GM12865 (cell line): Measurements from ENCODE around the gene NANS.
"Not testable (repeated sequence)": the region's sequence is repeated elsewhere in the genome, so short reads cannot be mapped to it uniquely, and the experiment has no call there.

Experiments used
- DNase-seq: peaks from one replicate; pipeline ENCODE4 v3.0.0; 2010; ENCODE audit warnings: low read depth
- H3K4me3 ChIP-seq: 2 replicates; pipeline ENCODE4 v1.5.1; 2011; ENCODE audit warnings: mild to moderate bottlenecking, low read depth, low read length, control low read depth
- TF ChIP-seq, protein P1 (sequence below): IDR thresholded peaks from 2 replicates; pipeline ENCODE4 v1.5.1; 2011; ENCODE audit warnings: low read length, control low read depth, low read depth, inconsistent platforms; ENCODE audit not compliant: insufficient read depth; ENCODE audit errors: missing control alignments

NANS gene

DNA sequence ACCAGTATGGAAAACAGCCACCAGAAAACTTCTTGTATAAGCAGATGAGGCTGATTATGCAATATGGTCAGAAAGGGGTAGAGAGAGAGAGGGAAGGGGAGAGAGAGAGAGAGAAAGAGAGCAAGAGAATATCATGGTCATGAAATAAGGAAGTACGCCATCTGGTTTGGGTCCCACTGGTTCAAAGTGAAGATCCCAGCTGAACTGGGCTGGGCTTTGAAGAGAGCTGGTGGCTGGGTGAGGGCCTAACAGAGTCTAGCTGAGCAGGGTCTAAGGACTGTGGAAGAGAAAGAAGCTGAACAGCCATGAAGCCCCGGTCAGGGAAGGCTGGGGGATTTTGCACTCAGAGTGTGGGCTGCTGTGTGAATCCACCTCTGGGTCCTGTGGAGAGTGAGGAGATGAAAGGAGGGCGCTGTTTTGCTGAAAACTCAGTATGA is 47.9 kb downstream of the NANS start:
- peak; percentile 62 for DNase-seq
- TF ChIP-seq, protein P1, sequence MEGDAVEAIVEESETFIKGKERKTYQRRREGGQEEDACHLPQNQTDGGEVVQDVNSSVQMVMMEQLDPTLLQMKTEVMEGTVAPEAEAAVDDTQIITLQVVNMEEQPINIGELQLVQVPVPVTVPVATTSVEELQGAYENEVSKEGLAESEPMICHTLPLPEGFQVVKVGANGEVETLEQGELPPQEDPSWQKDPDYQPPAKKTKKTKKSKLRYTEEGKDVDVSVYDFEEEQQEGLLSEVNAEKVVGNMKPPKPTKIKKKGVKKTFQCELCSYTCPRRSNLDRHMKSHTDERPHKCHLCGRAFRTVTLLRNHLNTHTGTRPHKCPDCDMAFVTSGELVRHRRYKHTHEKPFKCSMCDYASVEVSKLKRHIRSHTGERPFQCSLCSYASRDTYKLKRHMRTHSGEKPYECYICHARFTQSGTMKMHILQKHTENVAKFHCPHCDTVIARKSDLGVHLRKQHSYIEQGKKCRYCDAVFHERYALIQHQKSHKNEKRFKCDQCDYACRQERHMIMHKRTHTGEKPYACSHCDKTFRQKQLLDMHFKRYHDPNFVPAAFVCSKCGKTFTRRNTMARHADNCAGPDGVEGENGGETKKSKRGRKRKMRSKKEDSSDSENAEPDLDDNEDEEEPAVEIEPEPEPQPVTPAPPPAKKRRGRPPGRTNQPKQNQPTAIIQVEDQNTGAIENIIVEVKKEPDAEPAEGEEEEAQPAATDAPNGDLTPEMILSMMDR = no peak
- H3K4me3 ChIP-seq = no peak overlapping the region

DNA sequence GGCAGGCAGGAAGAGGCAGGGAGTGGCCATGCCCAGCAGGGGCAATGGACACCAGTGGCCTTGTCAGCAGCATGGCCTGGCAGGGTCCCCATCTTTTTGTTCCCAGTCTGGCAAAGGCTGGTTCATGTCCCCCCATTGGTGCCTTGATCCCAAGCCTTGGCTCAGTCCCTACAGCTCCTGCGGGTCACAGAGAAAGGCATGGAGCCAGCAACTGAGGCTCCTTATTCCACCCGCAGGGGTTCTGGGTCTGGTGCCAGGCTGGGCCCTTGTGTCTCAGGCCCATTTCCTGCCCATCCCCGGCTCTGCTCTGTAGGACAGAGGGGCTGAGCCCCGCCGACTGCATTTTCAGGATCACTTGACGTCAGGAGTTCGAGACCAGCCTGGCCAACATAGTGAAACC is 48.5 kb downstream of the NANS start:
- no peak for DNase-seq
- no peak overlapping the region for H3K4me3 ChIP-seq
- TF ChIP-seq, protein P1 = no peak

GRCh38 chr9:98107926-98108325 is 51.4 kb downstream of the NANS start:
- peak; percentile 26 for DNase-seq
- no peak overlapping the region for H3K4me3 ChIP-seq

GRCh38 chr9:98108531-98109031 is 52.0 kb downstream of the NANS start:
- TF ChIP-seq, protein P1 = no peak
- peak; percentile 83 for DNase-seq
- H3K4me3 ChIP-seq = peak overlapping the region; percentile 26

More at GRCh38 chr9:98107926-98108325, 51.4 kb downstream of the NANS start:
- TF ChIP-seq, protein P1 = no peak

DNA sequence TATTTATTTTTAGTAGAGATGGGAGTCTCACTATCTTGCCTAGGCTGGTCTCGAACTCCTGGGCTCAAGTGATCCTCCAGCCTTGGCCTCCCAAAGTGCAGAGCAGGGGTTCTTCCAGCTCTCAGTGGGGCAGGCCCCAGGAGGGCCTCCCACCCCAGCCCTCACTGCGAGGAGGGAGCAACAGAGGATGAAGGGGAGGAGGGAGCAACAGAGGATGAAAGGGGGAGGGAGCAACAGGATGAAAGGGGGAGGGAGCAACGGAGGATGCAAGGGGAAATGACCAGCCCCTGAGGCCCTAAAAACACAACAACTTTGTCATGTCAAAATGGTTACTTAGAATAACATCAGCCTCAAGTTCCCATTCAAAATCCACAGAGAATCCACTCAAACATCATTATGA is 52.5 kb downstream of the NANS start:
- peak overlapping the region; percentile 9 for H3K4me3 ChIP-seq
- TF ChIP-seq, protein P1 = no peak
- peak; percentile 35 for DNase-seq

DNA sequence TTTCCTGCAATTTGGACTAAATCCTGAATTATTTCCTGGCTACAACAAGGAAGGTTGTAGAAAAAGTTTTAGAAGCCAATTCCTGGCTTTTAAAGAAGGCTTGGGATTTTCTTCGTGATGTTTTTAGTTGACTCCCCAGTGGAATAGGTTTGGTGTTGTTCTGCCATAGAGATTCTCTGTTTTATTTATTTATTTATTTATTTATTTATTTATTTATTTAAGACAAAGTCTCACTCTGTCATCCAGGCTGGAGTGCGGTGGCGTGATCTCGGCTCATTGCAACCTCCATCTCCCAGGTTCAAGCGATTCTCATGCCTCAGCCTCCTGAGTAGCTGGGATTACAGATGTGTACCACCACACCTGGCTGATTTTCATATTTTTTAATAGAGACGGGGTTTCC is 60.6 kb downstream of the NANS start:
- H3K4me3 ChIP-seq, DNase-seq: not testable (repeated sequence)

- DNase-seq = peak; percentile 77
- peak overlapping the region; percentile 85 for H3K4me3 ChIP-seq
- TF ChIP-seq, protein P1 = peak; percentile 47
Measured at GRCh38 chr9:98117984-98118639, 61.6 kb downstream of the NANS start.
